ENCODE measurements around the gene UBA3.

Gene UBA3

DNA sequence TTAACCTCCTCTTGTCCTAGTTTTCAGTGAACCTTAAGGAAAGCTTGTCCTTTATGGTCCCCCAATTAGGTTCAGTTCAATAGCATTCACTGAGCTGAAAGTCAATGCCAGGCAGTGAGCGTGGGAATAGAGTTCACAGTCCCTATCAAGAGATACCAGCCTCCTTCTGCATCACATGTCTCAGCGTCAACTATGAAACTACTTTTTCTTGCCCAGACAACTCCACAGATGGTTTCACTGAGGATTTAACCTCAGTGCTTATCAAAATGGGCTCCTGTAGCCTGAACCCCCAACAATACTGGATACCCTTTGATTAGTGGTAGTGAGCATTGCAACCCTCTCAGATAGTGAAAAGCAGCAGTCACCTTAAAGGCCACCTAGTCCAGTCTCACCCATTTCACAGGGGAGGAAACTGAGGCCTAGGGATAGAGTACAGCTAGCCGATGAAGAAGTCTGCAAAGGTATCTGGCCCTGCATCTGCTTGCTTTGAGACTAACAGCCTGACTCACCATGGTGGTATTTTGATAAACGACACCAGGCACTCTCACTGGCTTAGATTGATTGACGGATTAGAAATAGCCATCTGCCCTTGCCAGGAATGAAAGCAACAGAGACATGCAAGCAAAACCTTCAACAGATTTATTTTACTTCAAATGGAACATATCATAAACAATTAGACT lies 1.6 kb upstream of the UBA3 start:
- H3K4me3 ChIP-seq (ENCODE audit: control insufficient read depth, low read depth, low read length) = no peak overlapping the region
- no peak for TF ChIP-seq CTCF (conservative IDR thresholded peaks at IDR 0.05; ENCODE audit: control insufficient read depth, insufficient read depth, low read depth, low read length)
- no peak for DNase-seq (ENCODE audit: low read depth)

DNA sequence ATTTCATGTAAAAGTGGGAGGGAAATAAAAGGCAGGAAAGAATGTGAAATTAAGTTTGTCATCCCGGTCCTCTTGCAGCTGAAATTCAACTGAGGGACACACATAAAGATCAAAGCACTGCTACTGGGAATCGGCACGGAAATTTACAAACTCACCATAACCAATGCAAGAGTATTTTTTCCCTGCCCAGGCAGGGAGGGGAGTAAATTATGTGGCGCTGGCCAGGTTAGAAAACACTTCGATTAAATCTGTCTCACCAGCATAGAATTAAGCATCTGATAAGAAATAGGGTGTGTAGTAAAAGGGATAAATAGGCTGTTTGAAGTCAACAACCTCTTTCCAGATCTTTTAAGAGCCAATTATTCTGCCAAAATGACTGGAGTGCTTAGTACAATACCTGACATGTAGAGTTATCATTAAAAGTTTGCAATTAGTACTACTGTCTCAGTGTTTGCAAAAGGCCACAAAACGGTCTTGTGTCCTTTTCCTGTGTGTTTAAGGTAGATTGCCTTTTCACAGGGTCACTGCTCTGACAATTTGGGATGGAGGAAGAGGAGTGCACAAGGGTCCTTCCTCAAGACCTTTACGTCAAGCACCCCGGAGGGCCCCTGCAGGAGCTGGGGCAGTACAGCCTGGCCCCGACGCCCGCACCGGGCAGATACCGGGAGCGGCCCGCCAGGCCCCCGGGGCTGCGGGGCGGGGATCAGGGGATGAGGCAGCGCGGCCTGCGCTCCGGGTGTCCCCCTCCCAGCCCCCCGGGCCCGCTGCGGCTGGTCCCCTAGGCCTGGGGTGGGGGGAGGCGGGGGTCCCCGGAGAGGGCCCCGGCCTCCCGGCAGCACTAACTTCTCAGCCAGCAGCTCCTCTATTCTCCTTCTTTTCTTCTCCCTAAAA lies 651 bp downstream of the UBA3 start:
- no peak for TF ChIP-seq CTCF (conservative IDR thresholded peaks at IDR 0.05; ENCODE audit: control insufficient read depth, insufficient read depth, low read depth, low read length)
- H3K4me3 ChIP-seq (ENCODE audit: control insufficient read depth, low read depth, low read length) = peak overlapping the region; percentile 68
- DNase-seq (ENCODE audit: low read depth) = no peak

DNA sequence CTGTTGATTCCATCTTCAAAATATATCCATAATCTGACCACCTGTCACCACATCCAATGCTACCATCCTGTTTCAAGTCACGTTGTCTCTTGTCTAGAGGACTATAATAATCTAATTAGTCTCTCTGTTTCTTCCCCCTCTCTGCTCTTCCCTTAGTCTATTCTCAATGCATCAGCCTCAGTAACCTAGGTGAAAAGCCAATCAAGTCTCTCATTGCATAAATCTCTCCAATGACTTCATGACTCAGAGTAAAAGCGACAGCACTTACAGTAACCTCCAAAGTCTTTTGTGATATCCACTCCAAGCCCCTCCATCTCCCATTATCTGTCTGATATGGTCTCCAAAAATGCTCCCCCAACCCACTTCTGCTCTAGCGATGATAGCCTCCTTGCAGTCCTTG lies 7.2 kb downstream of the UBA3 start:
- TF ChIP-seq CTCF (conservative IDR thresholded peaks at IDR 0.05; ENCODE audit: control insufficient read depth, insufficient read depth, low read depth, low read length) = no peak
- DNase-seq (ENCODE audit: low read depth) = no peak
- H3K4me3 ChIP-seq (ENCODE audit: control insufficient read depth, low read depth, low read length) = no peak overlapping the region

- no peak for TF ChIP-seq CTCF (conservative IDR thresholded peaks at IDR 0.05; ENCODE audit: control insufficient read depth, insufficient read depth, low read depth, low read length)
- DNase-seq (ENCODE audit: low read depth) = no peak
- no peak overlapping the region for H3K4me3 ChIP-seq (ENCODE audit: control insufficient read depth, low read depth, low read length)
Observed at GRCh38 chr3:69066121-69066520, 14.0 kb downstream of the UBA3 start.

DNA sequence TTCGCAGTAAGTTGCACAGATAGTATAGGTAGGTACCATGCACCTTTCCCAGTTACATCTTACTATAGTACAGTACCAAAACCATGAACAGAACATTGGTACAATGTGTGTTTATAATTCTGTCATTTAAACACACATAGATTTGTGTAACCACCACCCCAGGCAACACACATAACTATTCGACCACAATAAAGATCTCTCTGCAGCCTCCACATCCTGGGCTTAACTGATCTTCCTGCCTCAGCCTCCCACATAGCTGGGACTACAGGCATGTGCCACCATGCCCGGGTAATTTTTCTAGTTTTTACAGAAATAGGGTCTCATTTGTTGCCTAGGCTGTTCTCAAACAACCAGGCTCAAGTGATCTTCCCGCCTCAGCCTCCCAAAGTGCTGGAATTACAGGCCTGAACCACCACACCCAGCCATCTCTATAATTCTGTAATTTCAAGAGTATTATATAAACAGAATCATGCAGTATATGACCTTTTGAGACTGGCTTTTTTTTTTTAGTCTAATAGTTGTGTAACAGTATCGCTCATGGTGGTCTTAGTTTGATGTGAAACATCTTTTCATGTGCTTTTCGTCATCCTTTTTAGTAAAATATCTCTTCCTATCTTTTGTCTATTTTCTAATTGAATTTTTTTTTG lies 14.7 kb downstream of the UBA3 start:
- no peak for DNase-seq (ENCODE audit: low read depth)
- H3K4me3 ChIP-seq (ENCODE audit: control insufficient read depth, low read depth, low read length) = no peak overlapping the region
- no peak for TF ChIP-seq CTCF (conservative IDR thresholded peaks at IDR 0.05; ENCODE audit: control insufficient read depth, insufficient read depth, low read depth, low read length)

GRCh38 chr3:69063636-69064035 lies 16.5 kb downstream of the UBA3 start:
- H3K4me3 ChIP-seq (ENCODE audit: control insufficient read depth, low read depth, low read length) = no peak overlapping the region
- DNase-seq (ENCODE audit: low read depth) = no peak
- TF ChIP-seq CTCF (conservative IDR thresholded peaks at IDR 0.05; ENCODE audit: control insufficient read depth, insufficient read depth, low read depth, low read length) = no peak

All from fibroblast of mammary gland (primary cell).